HepG2 (cell line): ENCODE data around the gene TPGS1. TPM values are rescaled to one million over a fixed set of nuclear protein-coding genes. Genes with fewer than 3 reads are reported as not detected.

Experiments used
- CBX2 ChIP-seq, 2 experiments: fragments of 200-600 bp in 1 of 2; sonication (generic); formaldehyde crosslinking in 1 of 2; IDR thresholded peaks; 2 replicates each; pipeline versions ENCODE4 v1.7.0 to v1.8.1; 2018 to 2022; ENCODE audit warnings: low read depth in 2 of 2, low read length in 1 of 2, mild to moderate bottlenecking in 1 of 2, missing genetic modification reagents in 1 of 2
- FOXA3 ChIP-seq: IDR thresholded peaks from 2 replicates; pipeline ENCODE4 v1.6.1; 2016; ENCODE audit warnings: missing genetic modification reagents, missing compliant biosample characterization
- IKZF5 ChIP-seq: IDR thresholded peaks from 2 replicates; pipeline ENCODE4 v1.6.1; 2018; ENCODE audit warnings: missing genetic modification reagents, mild to moderate bottlenecking, missing compliant biosample characterization
- IRF9 ChIP-seq: sonication (generic); formaldehyde crosslinking; IDR thresholded peaks from 2 replicates; pipeline ENCODE4 v1.8.0; 2022; ENCODE audit warnings: missing genetic modification reagents, mild to moderate bottlenecking, borderline replicate concordance
- MIER3 ChIP-seq: IDR thresholded peaks from 2 replicates; pipeline ENCODE4 v1.6.1; 2016; ENCODE audit warnings: missing compliant biosample characterization, borderline replicate concordance
- MIXL1 ChIP-seq: IDR thresholded peaks from 2 replicates; pipeline ENCODE4 v1.6.1; 2016
- MTA1 ChIP-seq: sonication (generic); formaldehyde crosslinking; IDR thresholded peaks from 2 replicates; pipeline ENCODE4 v1.4.0; 2020; ENCODE audit warnings: missing genetic modification reagents, mild to moderate bottlenecking, borderline replicate concordance
- PAX8 ChIP-seq: sonication (generic); formaldehyde crosslinking; IDR thresholded peaks from 2 replicates; pipeline ENCODE4 v1.8.0; 2022; ENCODE audit warnings: mild to moderate bottlenecking, missing genetic modification reagents, borderline replicate concordance
- SIN3A ChIP-seq: IDR thresholded peaks from 2 replicates; pipeline ENCODE4 v1.6.1; 2011; ENCODE audit warnings: low read depth, mild to moderate bottlenecking, control low read depth, low read length, borderline replicate concordance
- TIGD3 ChIP-seq: sonication (generic); formaldehyde crosslinking; IDR thresholded peaks from 2 replicates; pipeline ENCODE4 v1.5.1; 2020; ENCODE audit warnings: mild to moderate bottlenecking, missing genetic modification reagents, borderline replicate concordance
- ZFP91 ChIP-seq: sonication (generic); formaldehyde crosslinking; IDR thresholded peaks from 2 replicates; pipeline ENCODE4 v1.9.0; 2022; ENCODE audit warnings: missing genetic modification reagents, mild to moderate bottlenecking, borderline replicate concordance
- ZKSCAN8 ChIP-seq: IDR thresholded peaks from 2 replicates; pipeline ENCODE4 v1.6.1; 2016; ENCODE audit warnings: borderline replicate concordance, missing genetic modification reagents, missing compliant biosample characterization
- ZNF33A ChIP-seq: sonication (generic); formaldehyde crosslinking; IDR thresholded peaks from 2 replicates; pipeline ENCODE4 v1.5.1; 2020; ENCODE audit warnings: missing genetic modification reagents, mild to moderate bottlenecking, moderate library complexity, borderline replicate concordance
- ZNF414 ChIP-seq: sonication (generic); formaldehyde crosslinking; IDR thresholded peaks from 2 replicates; pipeline ENCODE4 v1.5.0; 2020; ENCODE audit warnings: missing genetic modification reagents
- ZNF501 ChIP-seq: sonication (generic); formaldehyde crosslinking; IDR thresholded peaks from 2 replicates; pipeline ENCODE4 v1.5.1; 2020; ENCODE audit warnings: mild to moderate bottlenecking, moderate library complexity, missing genetic modification reagents
- ZNF687 ChIP-seq: sonication (generic); formaldehyde crosslinking; IDR thresholded peaks from 2 replicates; pipeline ENCODE4 v1.5.1; 2020; ENCODE audit warnings: mild to moderate bottlenecking, missing genetic modification reagents, moderate library complexity
- ZNF790 ChIP-seq: sonication (generic); formaldehyde crosslinking; IDR thresholded peaks from 2 replicates; pipeline ENCODE4 v1.8.0; 2022; ENCODE audit warnings: missing genetic modification reagents, mild to moderate bottlenecking, borderline replicate concordance
- polyA plus RNA-seq, 8 experiments: library from polyadenylated mRNA; depleted of rRNA in 3 of 8; stranded (reverse) in 7 of 8; unstranded in 1 of 8; fragments of >200 nt; fragmentation: Illumina TruSeq in 4 of 8; extraction: Trizol in 4 of 8; gene quantifications; 2 replicates each; pipeline versions ENCODE4 v1.2.1 to v1.2.3, GENCODE V29; 2011 to 2016; ENCODE audit warnings: low read depth in 4 of 8, missing spikeins in 1 of 8, mixed read lengths in 1 of 8; ENCODE audit not compliant: insufficient read depth in 1 of 8
- total RNA-seq, 5 experiments: library from RNA; depleted of rRNA; stranded (reverse); fragments of >200 nt; fragmentation: Illumina TruSeq; extraction: Trizol; gene quantifications; 2 replicates each; pipeline ENCODE4 v1.2.3, GENCODE V29; 2016; ENCODE audit warnings: low read depth in 1 of 5

TPGS1 gene
- total and polyA plus RNA-seq, 2 of the 13 experiments (the other 11 are each of a cell fraction or from before 2014, with no cell fraction given): 1.1 to 6.2 TPM

- TF ChIP-seq ZNF790 (CRISPR knock-in tag): no peak
- peak; percentile 81 for TF ChIP-seq ZFP91 (CRISPR knock-in tag)
- peak; percentile 80 for TF ChIP-seq ZNF414 (CRISPR knock-in tag)
- no peak for TF ChIP-seq IRF9 (CRISPR knock-in tag)
- peak; percentile 83 for TF ChIP-seq ZNF687
- TF ChIP-seq ZNF33A (CRISPR knock-in tag): no peak
- peak; percentile 75 for TF ChIP-seq MIER3
- peak; percentile 50; the same call in 1 of the 2 replicates for TF ChIP-seq IKZF5 (CRISPR knock-in tag)
- no peak for TF ChIP-seq CBX2 (IDR thresholded peaks at IDR 0.05; ENCODE audit: low read depth, low read length)
- no peak for TF ChIP-seq CBX2 (CRISPR knock-in tag; IDR thresholded peaks at IDR 0.05; ENCODE audit: low read depth)
- TF ChIP-seq SIN3A: 0 out of 2 replicates have a peak, but pooled peaks have one; percentile 46
- TF ChIP-seq ZKSCAN8 (CRISPR knock-in tag): 0 out of 2 replicates have a peak, but pooled peaks have one; percentile 43
- no peak for TF ChIP-seq ZNF501
- TF ChIP-seq FOXA3 (CRISPR knock-in tag): peak; percentile 41
- 0 out of 2 replicates have a peak, but pooled peaks have one; percentile 26 for TF ChIP-seq MTA1 (CRISPR knock-in tag)
- no peak for TF ChIP-seq MIXL1 (CRISPR knock-in tag)
- TF ChIP-seq PAX8 (CRISPR knock-in tag): 0 out of 2 replicates have a peak, but pooled peaks have one; percentile 40
- 0 out of 2 replicates have a peak, but pooled peaks have one; percentile 59 for TF ChIP-seq TIGD3 (CRISPR knock-in tag)
Observed at GRCh38 chr19:510606-511100, 3.4 kb downstream of the TPGS1 start (continued).
